A549 (cell line): ENCODE measurements around the gene TFB2M. TPM values are rescaled to one million over a fixed set of nuclear protein-coding genes. Genes with fewer than 3 reads are reported as not detected.

Experiments used
- ATAC-seq, 2 experiments: fragments of 200-7000 bp in 1 of 2; fragments of >200 bp in 1 of 2; cut with Nextera tagmentation in 1 of 2; cut with Tn5 transposase in 1 of 2; 3 replicates each; pipeline versions ENCODE4 v1.8.0 to v1.9.1; 2018 to 2020; ENCODE audit warnings: mild to moderate bottlenecking in 1 of 2, moderate library complexity in 1 of 2
- CTCF ChIA-PET: fragments of 300-600 bp; sonication (Branson Sonifier 250); formaldehyde crosslinking; extraction: SDS; loops from one replicate; lab custom pipeline; 2021; ENCODE audit warnings: antibody characterized with exemption, inconsistent platforms; lab: Yijun Ruan, JAX
- POLR2A ChIA-PET: fragments of 350-600 bp; formaldehyde crosslinking; extraction: SDS; loops from one replicate; lab custom pipeline; 2021; ENCODE audit warnings: antibody characterized with exemption, inconsistent platforms; lab: Yijun Ruan, JAX
- DNase-seq, 2 experiments: peaks; one replicate each; pipeline versions ENCODE4 v3.0.0 to v3.0.0-alpha.2; 2011 to 2016; ENCODE audit warnings: low read depth in 1 of 2, low spot score in 1 of 2
- FAIRE-seq: peaks from 2 replicates; lab custom pipeline; 2011; peaks lifted over from hg19 to GRCh38; lab: Jason Lieb, UNC
- H3K27ac ChIP-seq, 2 experiments: fragments of >200 bp; sonication (Bioruptor Twin); formaldehyde crosslinking; 3 replicates each; pipeline ENCODE4 v1.5.1; 2016 to 2017
- H3K4me1 ChIP-seq: fragments of >200 bp; sonication (Bioruptor Twin); formaldehyde crosslinking; 3 replicates; pipeline ENCODE4 v1.6.1; 2016
- H3K4me2 ChIP-seq: fragments of >200 bp; sonication (Bioruptor Twin); formaldehyde crosslinking; 3 replicates; pipeline ENCODE4 v1.6.1; 2016
- H3K4me3 ChIP-seq: fragments of >200 bp; sonication (Bioruptor Twin); formaldehyde crosslinking; 3 replicates; pipeline ENCODE4 v1.5.1; 2016
- H3K9me3 ChIP-seq: fragments of >200 bp; sonication (Bioruptor Twin); formaldehyde crosslinking; 3 replicates; pipeline ENCODE4 v1.6.1; 2016
- ATOH8 ChIP-seq: fragments of 250-450 bp; sonication (Bioruptor Pico); IDR thresholded peaks from 2 replicates; pipeline ENCODE4 v1.5.0; 2020; ENCODE audit warnings: low read depth, mild to moderate bottlenecking, moderate library complexity
- BCL3 ChIP-seq: fragments of >200 bp; sonication (Bioruptor Twin); formaldehyde crosslinking; IDR thresholded peaks from 3 replicates; pipeline ENCODE4 v1.6.1; 2016
- CBX8 ChIP-seq: fragments of 200-600 bp; sonication (generic); IDR thresholded peaks from 2 replicates; pipeline ENCODE4 v1.6.1; 2016
- EHF ChIP-seq: fragments of 250-450 bp; sonication (Bioruptor Pico); IDR thresholded peaks from 2 replicates; pipeline ENCODE4 v1.5.0; 2020; ENCODE audit warnings: mild to moderate bottlenecking
- EHMT2 ChIP-seq: fragments of 200-600 bp; sonication (generic); IDR thresholded peaks from 2 replicates; pipeline ENCODE4 v1.6.1; 2016; ENCODE audit warnings: antibody characterized with exemption, low read depth, mild to moderate bottlenecking, moderate library complexity
- EP300 ChIP-seq, 2 experiments: fragments of >200 bp; sonication (Bioruptor Twin); formaldehyde crosslinking; IDR thresholded peaks; 2 replicates in 1 of 2; 3 replicates in 1 of 2; pipeline ENCODE4 v1.6.1; 2016 to 2017
- HDAC2 ChIP-seq: fragments of 200-600 bp; sonication (generic); IDR thresholded peaks from 2 replicates; pipeline ENCODE4 v1.6.1; 2016
- HMGXB4 ChIP-seq: fragments of 250-450 bp; sonication (Bioruptor Pico); IDR thresholded peaks from 2 replicates; pipeline ENCODE4 v1.5.0; 2021; ENCODE audit warnings: mild to moderate bottlenecking, moderate library complexity, borderline replicate concordance
- HOXB5 ChIP-seq: fragments of 250-450 bp; sonication (Bioruptor Pico); IDR thresholded peaks from 2 replicates; pipeline ENCODE4 v1.5.0; 2020; ENCODE audit warnings: mild to moderate bottlenecking, moderate library complexity
- KDM1A ChIP-seq: fragments of 200-600 bp; sonication (generic); IDR thresholded peaks from 2 replicates; pipeline ENCODE4 v1.6.1; 2016; ENCODE audit warnings: low read depth, mild to moderate bottlenecking
- KDM5A ChIP-seq: fragments of 200-600 bp; sonication (generic); IDR thresholded peaks from 2 replicates; pipeline ENCODE4 v1.6.1; 2016; ENCODE audit warnings: antibody characterized with exemption, mild to moderate bottlenecking
- MAZ ChIP-seq: fragments of 150-350 bp; IDR thresholded peaks from 2 replicates; pipeline ENCODE4 v1.6.1; 2014; ENCODE audit warnings: antibody characterized with exemption, low read depth, low read length, borderline replicate concordance
- MYC ChIP-seq: IDR thresholded peaks from 2 replicates; pipeline ENCODE4 v1.6.1; 2012; ENCODE audit warnings: mild to moderate bottlenecking, inconsistent platforms, low read length, improper control_type of control experiment, borderline replicate concordance
- NPAS2 ChIP-seq: fragments of 250-450 bp; sonication (Bioruptor Pico); IDR thresholded peaks from 2 replicates; pipeline ENCODE4 v1.8.0; 2022; ENCODE audit warnings: mild to moderate bottlenecking, moderate library complexity, borderline replicate concordance
- NR3C1 ChIP-seq: fragments of >200 bp; sonication (Bioruptor Twin); formaldehyde crosslinking; IDR thresholded peaks from 3 replicates; pipeline ENCODE4 v1.6.1; 2017
- SMC3 ChIP-seq: fragments of >200 bp; sonication (Bioruptor Twin); formaldehyde crosslinking; IDR thresholded peaks from 3 replicates; pipeline ENCODE4 v1.6.1; 2018; ENCODE audit warnings: inconsistent platforms
- USF2 ChIP-seq: fragments of 450-650 bp; IDR thresholded peaks from 2 replicates; pipeline ENCODE4 v1.6.1; 2014; ENCODE audit warnings: antibody characterized with exemption
- WGBS: methylation state at CpG from one replicate; pipeline ENCODE4 v1.1.6; 2017; ENCODE audit errors: missing lambda C conversion rate; 5-methylcytosine and 5-hydroxymethylcytosine counted together
- polyA plus RNA-seq, 4 experiments: library from polyadenylated mRNA; depleted of rRNA in 3 of 4; stranded (reverse); fragments of >200 nt; fragmentation: RNase III in 1 of 4; extraction: RNeasy Plus Mini Kit Qiagen cat#74134 plus additional on column Dnase treatment in 1 of 4; gene quantifications; 2 replicates in 3 of 4; 3 replicates in 1 of 4; pipeline ENCODE4 v1.2.3, GENCODE V29; 2011 to 2017

The TFB2M gene
- polyA plus RNA-seq, 2 of the 4 experiments (the other 2 are of a cell fraction) = 27.7 to 59.9 TPM

- no peaks in the 10 kb centered on the region for H3K4me1 ChIP-seq
- H3K27ac ChIP-seq = no peak overlapping the region
- no peak overlapping the region for H3K4me2 ChIP-seq
- TF ChIP-seq NR3C1 = no peak
- TF ChIP-seq EHMT2 = no peak
- TF ChIP-seq BCL3 = no peak
- no peak for TF ChIP-seq KDM1A
- DNase-seq (no peak), ATAC-seq (no peak), FAIRE-seq (no peak)
- CTCF ChIA-PET = interaction anchor here (0.7 kb wide), 1 partner anchor 15 kb away, joined by 3 read pairs; no protein-coding TSS in a partner anchor
- 52% methylated on average over 3 of the region's 5 CpGs for WGBS
- H3K9me3 ChIP-seq = peaks cover 39% of the 10 kb centered on the region
- POLR2A ChIA-PET = no interaction called here
- H3K4me3 ChIP-seq = no peak overlapping the region
These were observed 53.0 kb downstream of the TFB2M start for GRCh38 chr1:246513041-246513440.

GRCh38 chr1:246512635-246513034 is 53.4 kb downstream of the TFB2M start:
- Histone ChIP-seq H3K4me3 (no peak overlapping the region), H3K27ac (no peak overlapping the region), H3K4me2 (no peak overlapping the region), H3K4me1 (no peaks in the 10 kb centered on the region), H3K9me3 (peaks cover 36% of the 10 kb centered on the region)
- 57% methylated on average over 10 of the region's 10 CpGs for WGBS
- ChIA-PET POLR2A (no interaction called here), CTCF (interaction anchor here (0.7 kb wide), 1 partner anchor 14 kb away, joined by 3 read pairs; no protein-coding TSS in a partner anchor)
- no peak for TF ChIP-seq SMC3
- TF ChIP-seq CBX8 = no peak
- no peak for TF ChIP-seq EHF (CRISPR knock-in tag)
- TF ChIP-seq NPAS2 (CRISPR knock-in tag) = no peak
- DNase-seq (no peak), ATAC-seq (no peak), FAIRE-seq (no peak)

- Histone ChIP-seq H3K4me3 (no peak overlapping the region), H3K27ac (no peak overlapping the region), H3K4me1 (no peaks in the 10 kb centered on the region), H3K4me2 (no peak overlapping the region), H3K9me3 (peaks cover 34% of the 10 kb centered on the region)
- ChIA-PET POLR2A (no interaction called here), CTCF (no interaction called here)
- FAIRE-seq (no peak), DNase-seq (no peak), ATAC-seq (no peak)
- WGBS = 73% methylated on average over 6 of the region's 7 CpGs
- TF ChIP-seq ATOH8 (CRISPR knock-in tag) = no peak
- TF ChIP-seq MAZ = no peak
- TF ChIP-seq KDM5A = no peak
- no peak for TF ChIP-seq EP300 (IDR thresholded peaks at IDR 0.05)
- no peak for TF ChIP-seq HMGXB4 (CRISPR knock-in tag)
- TF ChIP-seq MYC = no peak
- TF ChIP-seq HDAC2 = no peak
- TF ChIP-seq USF2 = no peak
- TF ChIP-seq HOXB5 = no peak
- no peak for TF ChIP-seq NPAS2 (CRISPR knock-in tag)
These were observed 53.8 kb downstream of the TFB2M start for GRCh38 chr1:246512230-246512629.
